KG1 (cell line): ENCODE measurements around the gene TCF7.

ENCODE experiments used
- DNase-seq: peaks from one replicate; lab custom pipeline; 2025; lab: John Stamatoyannopoulos, UW

The TCF7 gene

GRCh38 chr5:134131165-134131564, 16.7 kb downstream of the TCF7 start:
- no peak for DNase-seq

GRCh38 chr5:134131578-134132350, 17.3 kb downstream of the TCF7 start:
- no peak for DNase-seq

- no peak for DNase-seq
Observed at GRCh38 chr5:134132372-134133187, 18.1 kb downstream of the TCF7 start.

GRCh38 chr5:134133188-134133994, 18.9 kb downstream of the TCF7 start:
- no peak for DNase-seq

GRCh38 chr5:134133995-134134541, 19.6 kb downstream of the TCF7 start:
- DNase-seq: no peak

- DNase-seq: no peak
Observed at GRCh38 chr5:134135091-134135655, 20.7 kb downstream of the TCF7 start.

GRCh38 chr5:134136221-134136631, 21.7 kb downstream of the TCF7 start:
- DNase-seq: no peak

- DNase-seq: no peak
Observed at GRCh38 chr5:134136771-134137170, 22.3 kb downstream of the TCF7 start.

GRCh38 chr5:134138416-134139376, 24.2 kb downstream of the TCF7 start:
- DNase-seq: no peak

GRCh38 chr5:134139377-134139851, 24.9 kb downstream of the TCF7 start:
- no peak for DNase-seq

- DNase-seq: no peak
Observed at GRCh38 chr5:134139891-134140469, 25.5 kb downstream of the TCF7 start.

- DNase-seq: peak; percentile 10
Observed at GRCh38 chr5:134140530-134141201, 26.2 kb downstream of the TCF7 start.

- no peak for DNase-seq
Observed at GRCh38 chr5:134141331-134142050, 27.0 kb downstream of the TCF7 start.

- no peak for DNase-seq
Observed at GRCh38 chr5:134142052-134142451, 27.6 kb downstream of the TCF7 start.

GRCh38 chr5:134142806-134143205, 28.3 kb downstream of the TCF7 start:
- no peak for DNase-seq

GRCh38 chr5:134143431-134143830, 28.9 kb downstream of the TCF7 start:
- DNase-seq: no peak

GRCh38 chr5:134143944-134144941, 29.8 kb downstream of the TCF7 start:
- no peak for DNase-seq
